AG09319 (cell line): ENCODE results near the gene C2CD2L.
A peak's percentile ranks its signal among the peaks of the same experiment; 100 is the strongest.

Experiments used
- DNase-seq: peaks from one replicate; pipeline ENCODE4 v3.0.0-alpha.2; 2010; ENCODE audit warnings: low read depth; ENCODE audit errors: extremely low read depth
- TF ChIP-seq, protein P1 (sequence below): IDR thresholded peaks from 2 replicates; pipeline ENCODE4 v1.5.1; 2011; ENCODE audit warnings: low read depth, mild to moderate bottlenecking, inconsistent platforms, low read length, moderate library complexity

The C2CD2L gene

DNA sequence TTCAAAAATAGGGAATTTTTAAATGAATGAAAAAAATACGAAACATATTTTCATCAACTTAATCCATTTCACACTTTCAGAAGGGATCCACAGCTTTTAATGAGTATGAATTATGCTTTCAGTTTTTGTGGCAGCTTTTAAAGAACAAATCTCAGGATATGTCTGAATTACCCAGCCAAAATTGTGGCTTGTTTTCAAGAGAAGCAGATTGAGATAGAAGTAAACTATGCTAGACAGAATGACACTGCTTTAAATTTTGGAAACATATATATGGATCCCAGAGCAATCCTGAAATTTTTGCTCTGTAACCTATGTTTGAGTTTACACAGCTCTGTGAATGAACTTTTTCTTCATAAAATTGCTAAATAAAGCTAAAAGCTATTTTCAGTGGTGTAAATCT, 11.8 kb downstream of the C2CD2L start:
- DNase-seq: no peak
- TF ChIP-seq, protein P1, sequence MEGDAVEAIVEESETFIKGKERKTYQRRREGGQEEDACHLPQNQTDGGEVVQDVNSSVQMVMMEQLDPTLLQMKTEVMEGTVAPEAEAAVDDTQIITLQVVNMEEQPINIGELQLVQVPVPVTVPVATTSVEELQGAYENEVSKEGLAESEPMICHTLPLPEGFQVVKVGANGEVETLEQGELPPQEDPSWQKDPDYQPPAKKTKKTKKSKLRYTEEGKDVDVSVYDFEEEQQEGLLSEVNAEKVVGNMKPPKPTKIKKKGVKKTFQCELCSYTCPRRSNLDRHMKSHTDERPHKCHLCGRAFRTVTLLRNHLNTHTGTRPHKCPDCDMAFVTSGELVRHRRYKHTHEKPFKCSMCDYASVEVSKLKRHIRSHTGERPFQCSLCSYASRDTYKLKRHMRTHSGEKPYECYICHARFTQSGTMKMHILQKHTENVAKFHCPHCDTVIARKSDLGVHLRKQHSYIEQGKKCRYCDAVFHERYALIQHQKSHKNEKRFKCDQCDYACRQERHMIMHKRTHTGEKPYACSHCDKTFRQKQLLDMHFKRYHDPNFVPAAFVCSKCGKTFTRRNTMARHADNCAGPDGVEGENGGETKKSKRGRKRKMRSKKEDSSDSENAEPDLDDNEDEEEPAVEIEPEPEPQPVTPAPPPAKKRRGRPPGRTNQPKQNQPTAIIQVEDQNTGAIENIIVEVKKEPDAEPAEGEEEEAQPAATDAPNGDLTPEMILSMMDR: no peak

DNA sequence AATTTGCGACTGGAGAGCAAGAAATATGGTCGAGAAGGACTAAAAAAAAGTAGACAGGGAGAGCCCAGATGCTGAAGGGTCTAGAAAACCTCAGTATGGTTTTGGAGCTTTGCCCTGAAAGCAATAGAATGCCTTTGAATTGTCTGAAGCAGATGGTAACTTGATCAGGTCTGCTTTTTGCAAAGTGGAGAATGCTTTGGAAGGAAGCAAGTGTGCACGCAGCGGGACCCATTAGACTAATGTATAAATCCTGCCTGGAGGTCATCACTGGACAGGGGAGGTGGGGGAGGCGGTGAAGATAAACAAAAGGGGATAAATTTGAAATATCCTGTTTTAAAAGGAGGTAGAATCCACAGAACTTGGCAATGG, 13.5 kb downstream of the C2CD2L start:
- TF ChIP-seq, protein P1: no peak
- peak; percentile 29 for DNase-seq

DNA sequence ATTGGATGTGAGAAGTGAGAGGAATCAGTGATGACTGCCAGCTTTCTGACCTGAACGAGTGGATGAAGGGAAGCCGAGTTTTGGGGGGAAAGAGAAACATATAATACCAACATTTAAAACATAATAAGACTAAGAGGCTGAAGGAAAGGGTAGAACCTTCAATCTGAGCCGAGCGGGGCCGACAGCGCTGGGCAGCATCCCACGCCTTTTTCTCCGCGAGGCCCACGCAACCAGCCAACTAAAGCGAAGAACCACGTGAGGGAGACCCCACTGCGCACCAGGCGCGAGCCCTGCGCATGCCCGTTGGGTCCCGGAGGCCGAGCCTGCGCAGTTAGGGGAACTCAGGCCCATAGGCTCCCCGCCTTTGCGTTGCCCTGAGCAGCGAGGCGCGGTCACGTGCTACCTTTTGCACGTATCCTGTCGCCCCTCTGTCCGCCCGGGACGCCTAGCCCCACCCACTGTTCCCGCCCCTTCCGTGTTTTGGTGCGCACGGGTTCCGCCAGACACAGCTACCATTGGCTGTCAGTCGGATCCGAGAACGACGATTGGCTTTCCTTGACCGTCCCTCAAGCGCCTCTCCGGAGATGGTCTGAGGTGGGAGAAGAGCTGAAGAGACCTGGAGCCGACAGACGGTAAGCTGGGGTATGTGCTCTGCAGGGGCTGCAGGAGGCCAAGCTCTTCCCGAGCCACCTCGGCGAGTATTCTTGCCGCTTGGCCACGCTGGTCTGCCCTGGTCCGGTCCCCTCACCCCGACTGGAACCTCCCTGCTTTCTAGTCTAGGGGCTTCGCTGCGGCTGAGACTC, 14.1 kb downstream of the C2CD2L start, which contains the start of gene HINFP:
TSS of gene HINFP (plus strand) at position 573 of the 803 bp plus-strand sequence. CDS start 5,365 bp downstream, outside the sequence.
- peak; percentile 95 for DNase-seq
- TF ChIP-seq, protein P1: no peak

DNA sequence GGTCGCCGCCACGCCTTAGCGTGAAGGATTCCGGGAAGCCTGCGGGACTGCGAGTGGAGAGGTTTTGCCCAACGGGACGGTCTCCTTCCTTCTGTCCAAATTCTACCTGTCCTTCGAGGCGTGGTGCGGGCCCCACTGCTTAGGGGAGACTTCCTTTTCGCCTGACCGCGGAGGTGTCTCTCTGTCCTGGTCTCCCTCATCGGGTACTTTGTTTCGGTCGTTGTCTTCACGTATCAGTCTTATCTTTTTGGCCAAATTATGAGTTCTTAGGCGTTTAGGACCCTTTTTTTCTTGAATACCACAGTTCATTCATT, 14.6 kb downstream of the C2CD2L start:
- TF ChIP-seq, protein P1: no peak
- no peak for DNase-seq

DNA sequence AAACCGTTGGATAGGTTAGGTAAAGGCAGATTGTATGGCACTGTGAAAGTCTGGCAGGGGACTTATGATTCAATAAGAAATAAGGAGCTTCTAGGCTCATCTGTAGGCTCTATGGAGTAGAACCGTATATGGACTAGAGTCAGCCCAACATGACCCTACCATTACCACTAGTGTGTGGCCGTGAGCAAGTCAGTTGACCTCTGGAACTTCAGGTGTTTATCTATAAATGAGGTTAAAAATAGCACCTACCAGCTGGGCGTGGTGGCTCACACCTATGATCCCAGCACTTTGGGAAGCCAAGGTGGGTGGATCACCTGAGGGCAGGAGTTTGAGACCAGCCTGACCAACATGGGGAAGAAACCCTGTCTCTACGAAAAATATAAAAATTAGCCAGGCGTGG, 18.7 kb downstream of the C2CD2L start:
- no peak for DNase-seq
- TF ChIP-seq, protein P1: no peak

DNA sequence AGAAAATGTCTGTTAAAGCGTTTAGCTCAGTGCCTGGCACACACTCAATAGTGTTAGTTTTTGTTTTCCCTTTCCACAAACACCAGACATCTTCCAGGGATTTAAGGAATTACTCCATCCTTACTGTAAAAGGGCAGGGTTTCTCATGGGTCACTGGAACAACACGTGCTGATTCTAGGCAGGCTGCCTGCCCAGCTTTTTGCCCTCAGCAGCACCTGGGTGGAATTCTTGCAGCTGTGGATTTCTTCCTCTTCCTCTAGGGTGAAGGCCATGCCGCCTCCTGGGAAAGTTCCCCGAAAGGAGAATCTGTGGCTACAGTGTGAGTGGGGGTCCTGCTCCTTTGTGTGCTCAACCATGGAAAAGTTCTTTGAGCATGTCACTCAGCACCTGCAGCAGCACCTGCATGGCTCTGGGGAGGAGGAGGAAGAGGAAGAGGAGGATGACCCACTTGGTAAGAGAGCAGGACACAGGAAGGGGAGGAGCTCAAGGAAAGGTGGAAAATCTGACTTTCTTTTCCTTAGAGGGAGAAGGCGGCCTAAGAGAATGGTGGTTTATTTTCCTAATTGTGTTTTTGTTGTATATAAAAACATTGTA, 19.6 kb downstream of the C2CD2L start:
- no peak for DNase-seq
- TF ChIP-seq, protein P1: no peak

DNA sequence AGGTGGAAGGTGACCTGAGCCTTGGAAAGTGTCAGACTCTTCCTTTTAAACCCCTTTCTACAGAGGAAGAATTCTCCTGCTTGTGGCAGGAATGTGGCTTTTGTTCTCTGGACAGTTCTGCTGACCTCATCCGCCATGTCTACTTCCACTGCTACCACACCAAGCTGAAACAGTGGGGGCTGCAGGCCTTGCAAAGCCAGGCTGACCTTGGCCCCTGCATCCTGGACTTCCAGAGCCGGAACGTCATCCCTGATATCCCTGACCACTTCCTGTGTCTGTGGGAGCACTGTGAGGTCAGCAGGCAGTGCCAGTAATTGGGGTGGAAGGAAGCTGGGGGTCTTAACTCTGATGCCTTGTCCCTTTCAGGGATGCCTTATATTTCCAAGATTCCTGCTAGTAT, 23.5 kb downstream of the C2CD2L start:
- DNase-seq: no peak
- TF ChIP-seq, protein P1: no peak
